SK-N-SH (cell line): ENCODE results near the gene ARL4A. TPM values are rescaled to one million over a fixed set of nuclear protein-coding genes. Genes with fewer than 3 reads are reported as not detected.
A peak's percentile ranks its signal among the peaks of the same experiment; 100 is the strongest.

ENCODE experiments used
- CTCF ChIA-PET: fragments of 300-600, 350-600 bp; formaldehyde crosslinking; extraction: SDS; loops from one replicate; lab custom pipeline; 2021; lab: Yijun Ruan, JAX
- POLR2A ChIA-PET: fragments of 350-600 bp; sonication (Branson Sonifier 250); formaldehyde crosslinking; extraction: SDS; loops from one replicate; lab custom pipeline; 2020; ENCODE audit warnings: antibody characterized with exemption, inconsistent platforms; lab: Yijun Ruan, JAX
- DNase-seq: peaks from one replicate; pipeline ENCODE4 v3.0.0; 2012
- H2AFZ ChIP-seq: fragments of 200-600 bp; sonication (generic); 2 replicates; pipeline ENCODE4 v1.8.1; 2016; ENCODE audit warnings: antibody characterized with exemption, mild to moderate bottlenecking, low read depth
- H3F3A ChIP-seq: fragments of 200-600 bp; sonication (generic); replicated peaks from 2 replicates; pipeline ENCODE3; 2016; ENCODE audit warnings: antibody characterized with exemption, mild to moderate bottlenecking; ENCODE audit not compliant: insufficient read depth
- H3K27ac ChIP-seq, 2 experiments: fragments of 200-500 bp in 1 of 2; fragments of 200-600 bp in 1 of 2; sonication (Bioruptor generic) in 1 of 2; sonication (generic), shearing (Covaris generic) in 1 of 2; 2 replicates each; pipeline versions ENCODE4 v1.5.1 to v1.6.1; 2014 to 2016; ENCODE audit warnings: low read depth in 2 of 2, inconsistent platforms in 1 of 2, low read length in 1 of 2, mild to moderate bottlenecking in 1 of 2, mixed read lengths in 1 of 2
- H3K27me3 ChIP-seq: fragments of 200-600 bp; sonication (generic), shearing (Covaris generic); 2 replicates; pipeline ENCODE4 v1.6.1; 2016; ENCODE audit warnings: mixed run types; ENCODE audit not compliant: insufficient read depth
- H3K36me3 ChIP-seq, 2 experiments: fragments of 200-500 bp in 1 of 2; fragments of 200-600 bp in 1 of 2; sonication (Bioruptor generic) in 1 of 2; sonication (generic) in 1 of 2; replicated peaks in 1 of 2; 2 replicates each; pipeline versions ENCODE3 to v1.5.1; 2014 to 2016; ENCODE audit warnings: low read length in 1 of 2, mild to moderate bottlenecking in 1 of 2; ENCODE audit not compliant: insufficient read depth in 2 of 2, control insufficient read depth in 1 of 2
- H3K4me1 ChIP-seq, 2 experiments: fragments of 200-500 bp in 1 of 2; fragments of 200-600 bp in 1 of 2; sonication (Bioruptor generic) in 1 of 2; sonication (generic), shearing (Covaris generic) in 1 of 2; 2 replicates each; pipeline versions ENCODE4 v1.5.1 to v1.6.1; 2014 to 2016; ENCODE audit warnings: low read depth in 1 of 2, low read length in 1 of 2, mixed run types in 1 of 2; ENCODE audit not compliant: insufficient read depth in 2 of 2, control insufficient read depth in 1 of 2
- H3K4me2 ChIP-seq: fragments of 200-600 bp; sonication (generic), shearing (Covaris generic); 2 replicates; pipeline ENCODE4 v1.6.1; 2017; ENCODE audit warnings: mixed run types
- H3K4me3 ChIP-seq, 2 experiments: fragments of 200-500 bp in 1 of 2; fragments of 200-600 bp in 1 of 2; sonication (Bioruptor generic) in 1 of 2; sonication (generic), shearing (Covaris generic) in 1 of 2; 2 replicates each; pipeline versions ENCODE4 v1.5.1 to v1.8.1; 2014 to 2016; ENCODE audit warnings: low read depth in 2 of 2, inconsistent platforms in 1 of 2, low read length in 1 of 2, mild to moderate bottlenecking in 1 of 2, mixed read lengths in 1 of 2, moderate library complexity in 1 of 2
- H3K79me2 ChIP-seq: fragments of 200-600 bp; sonication (generic); 2 replicates; pipeline ENCODE4 v1.8.1; 2017; ENCODE audit warnings: mild to moderate bottlenecking; ENCODE audit not compliant: insufficient read depth
- H3K9ac ChIP-seq: fragments of 200-600 bp; sonication (generic); 2 replicates; pipeline ENCODE4 v1.6.1; 2017; ENCODE audit warnings: mixed run types
- H3K9me2 ChIP-seq: fragments of 200-600 bp; sonication (generic); 2 replicates; pipeline ENCODE4 v1.6.1; 2017; ENCODE audit warnings: mixed run types
- H3K9me3 ChIP-seq: fragments of 200-600 bp; sonication (generic); 2 replicates; pipeline ENCODE4 v1.6.1; 2017; ENCODE audit warnings: mixed run types, mild to moderate bottlenecking, moderate library complexity
- H4K20me1 ChIP-seq: fragments of 200-600 bp; sonication (generic); 2 replicates; pipeline ENCODE4 v1.6.1; 2017; ENCODE audit warnings: mild to moderate bottlenecking, mixed run types; ENCODE audit not compliant: insufficient read depth
- FOSL2 ChIP-seq: IDR thresholded peaks from 2 replicates; pipeline ENCODE4 v1.4.0; 2012; ENCODE audit warnings: low read depth, mild to moderate bottlenecking, moderate library complexity, borderline replicate concordance
- JUND ChIP-seq: IDR thresholded peaks from 2 replicates; pipeline ENCODE4 v1.4.0; 2012
- RXRA ChIP-seq: IDR thresholded peaks from 2 replicates; pipeline ENCODE4 v1.4.0; 2012; ENCODE audit warnings: low read depth, mild to moderate bottlenecking, borderline replicate concordance
- SIN3A ChIP-seq: IDR thresholded peaks from 2 replicates; pipeline ENCODE4 v1.6.1; 2012; ENCODE audit warnings: low read depth, mild to moderate bottlenecking, low read length, moderate library complexity, borderline replicate concordance
- YY1 ChIP-seq: IDR thresholded peaks from 2 replicates; pipeline ENCODE4 v1.4.0; 2012; ENCODE audit warnings: low read depth, mild to moderate bottlenecking
- WGBS: methylation state at CpG from one replicate; pipeline ENCODE4 v1.1.6; 2017; ENCODE audit warnings: low lambda C conversion rate; 5-methylcytosine and 5-hydroxymethylcytosine counted together
- polyA plus RNA-seq, 3 experiments: library from polyadenylated mRNA; depleted of rRNA; stranded (reverse); fragments of >200 nt; gene quantifications; 2 replicates each; pipeline ENCODE4 v1.2.3, GENCODE V29; 2012
- TF ChIP-seq, protein P1 (sequence below): fragments of 150-350 bp; IDR thresholded peaks from 2 replicates; pipeline ENCODE4 v1.6.1; 2016; ENCODE audit warnings: mild to moderate bottlenecking, low read depth, low read length
- TF ChIP-seq, protein P2 (sequence below): IDR thresholded peaks from 2 replicates; pipeline ENCODE4; 2012

The ARL4A gene
- polyA plus RNA-seq, 1 of the 3 experiments (the other 2 are of a cell fraction) = 5.5 TPM

DNA sequence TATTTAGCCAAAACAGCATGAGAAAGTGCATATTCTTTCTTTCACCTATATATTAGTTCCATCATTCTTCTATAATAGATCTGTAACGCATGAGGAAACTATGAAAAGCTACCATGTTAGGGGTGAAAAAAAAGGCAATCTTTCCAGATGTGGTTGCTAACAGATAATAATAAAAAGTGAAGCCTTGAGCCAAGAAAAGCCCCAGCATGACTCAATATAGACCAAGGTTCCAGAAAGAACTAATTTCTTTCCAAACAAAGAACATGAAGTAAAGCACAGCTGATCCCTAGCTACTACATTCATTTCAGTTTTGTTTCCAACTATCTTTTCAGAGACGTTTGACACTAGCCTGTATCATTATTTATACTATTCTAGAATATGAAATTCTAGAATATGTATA, 16.4 kb downstream of the ARL4A start:
- no peaks in the 10 kb centered on the region for H3F3A ChIP-seq
- no peak overlapping the region for H3K9ac ChIP-seq
- H3K36me3 ChIP-seq = peaks cover 0 to 6% of the 10 kb centered on the region in 2 experiments
- H3K4me1 ChIP-seq = no peaks in the 10 kb centered on the region
- no peaks in the 10 kb centered on the region for H3K79me2 ChIP-seq
- TF ChIP-seq SIN3A = no peak
- TF ChIP-seq RXRA = no peak
- ChIA-PET CTCF (interaction anchor here (0.7 to 3.9 kb wide), 2 partner anchors 18 to 558 kb away, joined by 4 to 19 read pairs; partner anchors contain the start of gene ARL4A), POLR2A (no interaction called here)
- H3K9me3 ChIP-seq = peaks cover 17% of the 10 kb centered on the region; the same call in 1 of the 2 replicates
- H3K9me2 ChIP-seq = peaks cover 3% of the 10 kb centered on the region; the same call in 1 of the 2 replicates
- no peak overlapping the region for H3K27ac ChIP-seq
- H3K4me3 ChIP-seq = no peak overlapping the region
- no peak for DNase-seq
- H4K20me1 ChIP-seq = no peaks in the 10 kb centered on the region
- H2AFZ ChIP-seq = no peak overlapping the region
- 43% methylated on average over 2 of the region's 2 CpGs for WGBS
- no peaks in the 10 kb centered on the region for H3K27me3 ChIP-seq
- H3K4me2 ChIP-seq = no peak overlapping the region

DNA sequence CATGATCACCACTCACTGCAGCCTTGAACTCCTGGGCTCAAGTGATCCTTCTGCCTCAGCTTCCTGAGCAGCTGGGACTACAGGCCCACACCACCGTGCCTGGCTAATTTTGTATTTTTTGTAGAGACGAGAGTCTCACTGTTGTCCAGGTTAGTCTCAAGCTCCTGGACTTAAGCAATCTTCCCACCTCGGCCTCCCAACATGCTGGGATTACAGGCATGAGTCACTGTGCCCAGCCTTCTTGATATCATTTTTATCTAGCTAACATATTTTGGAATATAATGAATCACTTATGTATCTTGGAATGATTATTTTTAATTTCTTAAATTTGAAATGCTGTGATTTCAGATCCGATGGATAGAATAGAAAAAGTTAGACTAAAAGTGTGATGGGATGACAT, 18.4 kb downstream of the ARL4A start:
- no peak for DNase-seq
- H3K4me2 ChIP-seq = no peak overlapping the region

DNA sequence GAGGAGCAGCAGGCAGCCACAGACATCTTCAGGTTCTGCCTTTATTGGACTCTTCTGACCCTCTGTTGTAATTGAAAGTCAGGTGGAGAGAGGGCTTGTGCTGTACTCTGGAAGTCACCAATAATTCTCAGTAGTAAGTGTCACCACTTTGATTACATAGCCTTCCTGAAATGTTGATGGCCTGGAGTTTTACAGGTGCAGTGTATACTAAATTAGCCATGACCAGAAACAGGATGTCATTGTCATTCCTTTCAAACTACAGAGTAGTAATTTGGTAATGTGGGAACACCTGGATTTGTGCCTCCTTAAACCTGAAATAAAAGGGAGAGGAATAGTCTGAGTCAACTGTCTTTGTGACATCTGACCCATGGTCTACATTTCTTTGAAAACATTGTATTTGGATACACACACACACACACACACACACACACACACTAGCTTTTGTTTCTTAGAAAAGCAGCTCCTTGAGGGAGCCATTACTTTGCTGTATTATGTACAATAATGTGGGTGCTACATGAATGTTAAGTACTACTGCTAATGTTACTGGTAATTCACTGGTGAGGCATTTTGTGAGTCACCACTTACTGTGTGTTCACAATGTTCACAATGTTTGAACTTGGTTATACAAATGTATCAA, 19.6 kb downstream of the ARL4A start:
- Histone ChIP-seq H3K4me2 (no peak overlapping the region), H3K27me3 (no peaks in the 10 kb centered on the region), H2AFZ (no peak overlapping the region), H3K4me1 (peaks cover 0 to 7% of the 10 kb centered on the region in 2 experiments; a peak in 1 of 4 replicates), H3K9me3 (peaks cover 2% of the 10 kb centered on the region; the same call in 1 of the 2 replicates), H3K4me3 (no peak overlapping the region), H3K27ac (no peak overlapping the region), H3K36me3 (peaks cover 0 to 2% of the 10 kb centered on the region in 2 experiments), H3F3A (no peaks in the 10 kb centered on the region), H3K9ac (no peak overlapping the region), H3K9me2 (peaks cover 3% of the 10 kb centered on the region; the same call in 1 of the 2 replicates), H4K20me1 (no peaks in the 10 kb centered on the region), H3K79me2 (no peaks in the 10 kb centered on the region)
- CTCF ChIA-PET = interaction anchor here (3.9 kb wide), 1 partner anchor 21 kb away, joined by 19 read pairs; the partner anchor contains the start of gene ARL4A
- peak; percentile 49; the same call in 1 of the 2 replicates for TF ChIP-seq FOSL2
- TF ChIP-seq, protein P1, sequence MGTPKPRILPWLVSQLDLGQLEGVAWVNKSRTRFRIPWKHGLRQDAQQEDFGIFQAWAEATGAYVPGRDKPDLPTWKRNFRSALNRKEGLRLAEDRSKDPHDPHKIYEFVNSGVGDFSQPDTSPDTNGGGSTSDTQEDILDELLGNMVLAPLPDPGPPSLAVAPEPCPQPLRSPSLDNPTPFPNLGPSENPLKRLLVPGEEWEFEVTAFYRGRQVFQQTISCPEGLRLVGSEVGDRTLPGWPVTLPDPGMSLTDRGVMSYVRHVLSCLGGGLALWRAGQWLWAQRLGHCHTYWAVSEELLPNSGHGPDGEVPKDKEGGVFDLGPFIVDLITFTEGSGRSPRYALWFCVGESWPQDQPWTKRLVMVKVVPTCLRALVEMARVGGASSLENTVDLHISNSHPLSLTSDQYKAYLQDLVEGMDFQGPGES = no peak
- POLR2A ChIA-PET = no interaction called here
- DNase-seq = no peak

More for the DNA sequence above, 18.4 kb downstream of the ARL4A start:
- Histone ChIP-seq H3K9me3 (peaks cover 13% of the 10 kb centered on the region; the same call in 1 of the 2 replicates), H3F3A (no peaks in the 10 kb centered on the region), H3K4me1 (peaks cover 0 to 7% of the 10 kb centered on the region in 2 experiments; a peak in 1 of 4 replicates), H3K9ac (no peak overlapping the region), H4K20me1 (no peaks in the 10 kb centered on the region), H3K4me3 (no peak overlapping the region), H3K9me2 (peaks cover 3% of the 10 kb centered on the region; the same call in 1 of the 2 replicates), H3K27ac (no peak overlapping the region), H3K36me3 (peaks cover 0 to 6% of the 10 kb centered on the region in 2 experiments), H3K27me3 (no peaks in the 10 kb centered on the region), H3K79me2 (no peaks in the 10 kb centered on the region), H2AFZ (no peak overlapping the region)
- ChIA-PET CTCF (interaction anchor here (3.9 kb wide), 1 partner anchor 20 kb away, joined by 19 read pairs; the partner anchor contains the start of gene ARL4A), POLR2A (no interaction called here)
- TF ChIP-seq, protein P2, sequence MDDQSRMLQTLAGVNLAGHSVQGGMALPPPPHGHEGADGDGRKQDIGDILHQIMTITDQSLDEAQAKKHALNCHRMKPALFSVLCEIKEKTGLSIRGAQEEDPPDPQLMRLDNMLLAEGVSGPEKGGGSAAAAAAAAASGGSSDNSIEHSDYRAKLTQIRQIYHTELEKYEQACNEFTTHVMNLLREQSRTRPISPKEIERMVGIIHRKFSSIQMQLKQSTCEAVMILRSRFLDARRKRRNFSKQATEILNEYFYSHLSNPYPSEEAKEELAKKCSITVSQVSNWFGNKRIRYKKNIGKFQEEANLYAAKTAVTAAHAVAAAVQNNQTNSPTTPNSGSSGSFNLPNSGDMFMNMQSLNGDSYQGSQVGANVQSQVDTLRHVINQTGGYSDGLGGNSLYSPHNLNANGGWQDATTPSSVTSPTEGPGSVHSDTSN = no peak
- peak; percentile 18; the same call in 1 of the 2 replicates for TF ChIP-seq FOSL2
- peak; percentile 24; the same call in 1 of the 2 replicates for TF ChIP-seq JUND
- no peak for TF ChIP-seq YY1
- WGBS = 60% methylated on average over 4 of the region's 4 CpGs
